GM18505 (cell line): ENCODE results near the gene HLA-DOA.

ENCODE experiments used
- ATAC-seq: cut with Tn5 transposase; IDR thresholded peaks from one replicate; pipeline ENCODE4 v1.9.1; 2021; ENCODE audit not compliant: unreplicated experiment
- POLR2A ChIP-seq: IDR thresholded peaks from 4 replicates; pipeline ENCODE4 v1.6.1; 2011; ENCODE audit warnings: borderline replicate concordance; ENCODE audit not compliant: insufficient read depth, insufficient read length; ENCODE audit errors: extremely low read depth

HLA-DOA gene

DNA sequence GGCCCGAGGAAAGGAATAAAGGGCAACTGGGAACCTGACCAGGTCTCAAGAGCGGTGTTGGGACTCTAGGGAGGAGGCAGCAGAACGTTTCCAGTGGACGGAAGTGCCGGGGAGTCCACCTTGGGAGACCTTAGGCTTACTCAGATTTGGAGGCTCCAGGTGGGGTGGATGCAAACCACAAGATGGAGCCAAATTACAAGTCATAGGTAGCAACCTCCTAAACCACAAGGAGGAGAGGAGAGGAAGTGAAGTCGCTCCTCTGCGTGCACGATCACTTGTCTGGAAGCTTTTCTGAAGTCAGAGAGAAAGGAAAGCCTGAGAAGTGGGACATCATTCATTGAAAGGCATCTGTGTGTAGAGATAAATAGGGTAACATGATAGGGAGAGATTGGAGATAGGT is 9.3 kb downstream of the HLA-DOA start:
- no peak for ATAC-seq

DNA sequence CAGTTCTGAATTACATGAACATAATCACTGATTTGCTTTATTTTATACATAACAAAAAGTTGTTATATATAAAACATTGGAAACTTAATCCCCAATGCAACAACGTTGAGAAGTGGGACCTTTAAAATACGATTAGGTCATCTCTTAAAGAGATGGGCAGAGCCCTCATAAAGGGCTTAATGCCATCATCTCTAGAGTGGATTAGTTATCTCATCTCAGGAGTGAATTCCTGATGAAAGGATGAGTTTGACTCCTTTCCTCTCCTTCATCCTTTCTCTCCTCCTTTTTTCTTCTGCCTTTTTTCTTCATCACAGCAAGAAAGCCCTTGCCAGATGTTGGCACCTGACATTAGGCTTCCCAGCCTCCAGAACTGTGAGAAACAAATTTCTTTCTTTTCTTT is 13.9 kb downstream of the HLA-DOA start:
- no peak for TF ChIP-seq POLR2A
- ATAC-seq: no peak

More for the DNA sequence above, 9.3 kb downstream of the HLA-DOA start:
- TF ChIP-seq POLR2A: no peak

DNA sequence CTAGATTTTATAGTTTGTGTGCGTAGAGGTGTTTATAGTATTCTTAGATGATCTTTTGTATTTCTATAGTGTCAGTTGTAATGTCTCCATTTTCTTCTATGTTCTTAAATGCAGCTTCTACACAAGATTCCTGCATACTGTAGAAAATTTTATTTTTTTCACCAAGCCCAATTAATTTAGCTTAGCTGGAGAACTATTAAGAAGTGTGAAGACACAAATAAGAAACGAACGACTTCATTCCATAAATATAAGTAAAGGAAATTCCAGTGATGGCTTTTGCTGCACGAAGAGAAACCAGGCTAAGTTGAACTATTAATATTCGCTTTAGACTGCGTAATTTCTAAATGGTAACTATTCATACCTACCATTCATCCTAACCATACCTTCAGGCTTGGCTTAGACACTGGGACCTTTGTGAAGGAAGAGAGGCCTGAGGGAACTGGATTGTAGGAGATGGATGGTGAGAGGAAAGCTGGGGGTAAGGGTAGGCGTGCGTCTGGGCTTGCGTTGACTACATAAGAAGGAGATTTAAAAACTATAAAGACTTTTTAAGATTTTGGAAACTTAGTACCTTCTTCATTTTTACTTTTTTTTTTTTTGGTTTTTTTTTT is 15.9 kb downstream of the HLA-DOA start:
- no peak for ATAC-seq
- TF ChIP-seq POLR2A: no peak

DNA sequence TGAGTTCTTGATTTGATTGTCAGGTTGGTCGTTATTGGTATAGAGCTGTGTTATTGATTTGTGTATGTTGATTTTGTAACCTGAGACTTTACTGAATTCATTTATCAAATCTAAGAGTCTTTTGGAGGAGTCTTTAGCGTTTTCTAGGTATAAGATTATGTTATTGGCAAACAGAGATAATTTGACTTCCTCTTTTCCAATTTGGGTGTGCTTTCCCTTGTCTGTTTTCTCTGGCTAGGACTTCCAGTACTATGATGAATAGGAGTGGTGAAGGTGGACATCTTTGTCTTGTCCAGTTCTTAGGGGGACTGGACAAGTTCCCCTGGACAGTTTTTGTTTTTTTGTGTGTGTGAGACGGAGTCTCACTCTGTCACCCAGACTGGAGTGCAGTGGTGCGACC is 17.4 kb downstream of the HLA-DOA start:
- ATAC-seq: no peak
- no peak for TF ChIP-seq POLR2A

DNA sequence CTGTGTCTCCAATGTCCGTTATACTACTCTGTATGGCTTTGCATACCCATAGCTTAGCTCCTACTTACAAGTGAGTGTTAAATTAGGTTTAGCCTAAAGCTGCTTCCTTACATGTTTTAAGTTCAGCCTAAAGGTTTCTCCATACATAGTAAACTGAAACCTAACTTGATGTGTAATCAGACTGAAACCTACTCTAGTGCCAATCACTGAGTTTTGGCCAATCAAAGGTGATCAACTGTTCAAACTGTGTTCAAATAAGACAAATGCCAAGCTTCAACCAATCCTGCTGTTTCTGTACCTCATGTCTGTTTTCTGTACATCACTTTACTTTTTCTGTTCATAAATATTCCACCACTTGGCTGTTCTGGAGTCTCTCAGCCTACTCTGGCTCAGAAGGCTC is 20.0 kb downstream of the HLA-DOA start:
- ATAC-seq: no peak
- TF ChIP-seq POLR2A: no peak

DNA sequence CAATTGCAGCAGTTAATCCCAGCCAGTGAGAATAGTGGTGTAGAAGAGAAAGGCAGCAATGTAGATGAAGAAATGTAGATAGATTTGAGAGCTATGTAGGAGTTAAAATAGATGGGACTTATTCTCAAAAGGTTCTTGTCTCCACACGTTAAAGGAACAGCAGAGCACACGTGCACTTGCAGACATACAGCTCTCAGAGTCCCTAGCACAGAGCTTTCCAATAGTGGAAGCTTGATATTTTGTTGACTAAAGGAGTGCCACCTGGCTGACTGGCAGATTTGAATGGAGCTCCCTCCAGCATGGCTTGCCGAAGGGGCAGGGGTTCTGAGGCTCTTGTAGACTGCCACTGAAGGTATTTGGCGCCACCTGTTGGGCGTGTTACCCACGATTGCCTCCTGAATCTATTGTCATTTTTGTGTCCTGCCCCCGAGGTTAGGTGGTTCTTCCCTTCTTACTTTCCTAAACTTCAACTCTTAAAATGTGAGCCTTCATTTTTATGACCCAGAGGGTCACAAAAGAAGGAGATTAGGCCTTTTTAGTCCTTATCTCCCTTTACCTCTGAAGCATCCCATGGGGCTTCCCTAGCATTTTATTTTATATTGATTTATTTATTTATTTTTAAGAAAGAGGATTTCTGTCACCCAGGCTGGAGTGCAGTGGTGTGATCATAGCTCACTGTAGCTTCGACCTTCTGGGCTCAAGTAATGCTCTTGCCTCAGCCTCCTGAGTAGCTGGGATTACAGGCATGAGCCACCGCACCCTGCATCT is 24.6 kb downstream of the HLA-DOA start:
- TF ChIP-seq POLR2A: no peak
- no peak for ATAC-seq

DNA sequence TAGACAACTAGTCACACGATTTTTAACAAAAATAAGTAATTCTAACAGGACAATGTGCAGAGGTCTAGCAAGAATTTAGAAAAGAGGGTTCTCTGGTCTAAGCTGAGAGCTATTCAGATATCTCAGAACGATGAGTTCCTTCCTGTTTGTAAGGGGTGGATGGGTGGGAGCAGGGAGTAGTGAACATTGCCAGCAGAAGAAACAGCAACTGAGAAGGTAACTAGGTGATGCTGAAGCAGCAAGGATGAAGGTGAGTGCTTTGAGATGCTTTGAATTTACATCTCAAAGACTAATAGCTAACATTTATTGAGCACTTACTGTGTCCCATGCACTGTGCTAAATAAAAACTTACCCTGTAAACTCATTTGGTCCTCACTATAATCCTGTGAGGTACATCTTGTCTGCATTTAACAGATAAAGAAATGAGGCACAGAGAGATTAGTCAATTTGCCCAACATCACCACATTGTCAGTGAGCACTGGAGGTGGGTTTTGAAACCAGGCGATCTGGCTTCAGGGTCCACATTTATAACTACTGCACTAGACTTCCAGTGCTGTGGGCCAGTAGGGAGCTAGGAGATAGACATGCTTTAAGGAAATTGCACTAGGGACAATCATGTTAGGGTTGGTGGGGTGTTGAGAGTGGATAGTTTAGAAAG is 25.3 kb downstream of the HLA-DOA start:
- ATAC-seq: no peak
- no peak for TF ChIP-seq POLR2A

DNA sequence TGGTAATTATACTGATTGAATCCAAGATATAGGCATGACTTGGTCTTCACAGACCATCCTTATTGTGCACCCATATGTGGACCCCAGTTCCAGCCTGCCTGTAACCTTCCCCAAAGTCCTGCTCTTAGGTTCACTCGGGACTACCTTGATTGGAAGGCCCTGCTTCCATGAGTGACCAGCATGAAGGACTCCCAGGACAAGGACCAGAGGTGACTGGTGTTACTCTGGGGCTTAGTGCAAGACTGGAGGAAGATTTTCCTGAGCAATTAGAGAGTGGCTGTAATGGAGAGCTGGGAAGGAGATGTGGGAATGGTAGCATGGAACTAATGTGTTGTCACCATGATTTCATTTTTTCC is 25.9 kb downstream of the HLA-DOA start:
- ATAC-seq: no peak
- no peak for TF ChIP-seq POLR2A

DNA sequence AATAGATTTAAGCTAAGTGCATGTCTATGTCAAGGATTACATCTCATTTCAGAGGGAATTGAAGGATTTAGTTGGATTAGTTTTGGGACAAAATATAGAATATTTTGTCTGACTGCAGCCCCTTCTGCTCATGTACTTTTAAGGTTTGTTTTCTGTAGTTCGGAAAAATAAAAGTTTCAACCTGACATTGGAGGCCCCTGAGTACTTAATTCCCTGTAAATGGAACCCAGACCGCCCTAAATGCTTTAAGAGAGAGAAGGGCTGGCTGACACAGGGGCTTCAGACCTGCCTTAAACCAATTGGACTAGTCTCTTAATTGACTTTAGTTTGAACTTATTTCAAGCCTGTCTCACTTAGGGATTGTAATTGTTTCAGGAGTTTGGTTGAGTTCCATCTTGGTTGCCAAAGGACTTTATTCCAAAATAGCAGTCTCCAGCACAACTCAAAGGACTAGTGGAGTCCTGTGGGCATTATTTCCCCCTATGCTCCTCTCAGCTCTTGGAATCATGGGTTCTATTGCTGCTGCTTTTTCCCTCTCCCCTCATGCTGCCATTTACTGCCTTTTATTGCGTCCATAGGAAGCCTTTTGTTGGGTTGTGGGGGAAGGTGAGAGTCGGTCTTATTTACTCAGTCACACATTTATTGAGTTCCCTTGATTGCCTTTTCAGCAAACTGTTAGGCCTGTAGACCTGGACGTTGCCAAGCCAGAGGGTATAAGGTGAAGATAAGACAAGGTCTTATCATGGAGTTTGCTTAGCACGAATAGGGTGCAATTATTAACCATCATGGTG is 26.5 kb downstream of the HLA-DOA start:
- peak; percentile 15 for TF ChIP-seq POLR2A
- no peak for ATAC-seq

DNA sequence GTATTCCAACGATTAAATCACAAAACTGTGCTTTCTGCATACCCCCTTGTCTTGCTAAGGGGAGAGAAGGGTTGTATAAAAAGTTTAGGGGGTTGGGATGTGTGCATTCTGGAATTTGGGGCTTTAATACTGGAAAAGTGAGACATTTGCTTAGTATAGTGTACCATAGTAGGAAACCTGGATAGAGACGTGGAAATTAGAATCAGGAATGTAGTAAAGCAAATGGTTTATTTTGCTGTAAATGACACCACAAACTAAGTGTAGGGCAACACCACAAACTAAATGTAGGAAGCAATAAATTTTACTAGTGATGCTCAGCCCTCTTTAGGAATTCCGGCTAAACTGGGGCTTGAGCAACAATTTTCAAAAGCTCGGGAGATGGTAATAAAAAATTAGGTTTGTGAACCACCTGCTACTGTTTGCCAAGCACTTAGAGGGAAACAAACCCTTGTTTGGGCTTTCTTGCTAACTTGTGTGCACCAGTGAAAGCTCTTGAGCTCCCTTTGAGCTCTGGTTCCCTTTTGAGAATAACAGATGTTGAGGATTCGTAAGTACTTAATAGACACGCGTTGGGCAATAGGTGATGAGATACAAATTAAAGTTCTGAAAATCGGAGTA is 27.2 kb downstream of the HLA-DOA start:
- no peak for ATAC-seq

DNA sequence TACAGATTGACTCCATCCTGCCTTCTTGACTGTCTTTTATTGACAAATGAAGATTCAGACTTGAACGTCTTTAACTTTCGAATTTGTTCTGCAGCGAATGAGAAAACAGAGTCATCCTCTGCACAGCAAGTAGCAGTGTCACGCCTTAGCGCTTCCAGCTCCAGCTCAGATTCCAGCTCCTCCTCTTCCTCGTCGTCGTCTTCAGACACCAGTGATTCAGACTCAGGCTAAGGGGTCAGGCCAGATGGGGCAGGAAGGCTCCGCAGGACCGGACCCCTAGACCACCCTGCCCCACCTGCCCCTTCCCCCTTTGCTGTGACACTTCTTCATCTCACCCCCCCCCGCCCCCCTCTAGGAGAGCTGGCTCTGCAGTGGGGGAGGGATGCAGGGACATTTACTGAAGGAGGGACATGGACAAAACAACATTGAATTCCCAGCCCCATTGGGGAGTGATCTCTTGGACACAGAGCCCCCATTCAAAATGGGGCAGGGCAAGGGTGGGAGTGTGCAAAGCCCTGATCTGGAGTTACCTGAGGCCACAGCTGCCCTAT is 28.8 kb downstream of the HLA-DOA start:
- peak; percentile 19 for TF ChIP-seq POLR2A
- ATAC-seq: no peak

More for the DNA sequence above, 27.2 kb downstream of the HLA-DOA start:
- TF ChIP-seq POLR2A: no peak

DNA sequence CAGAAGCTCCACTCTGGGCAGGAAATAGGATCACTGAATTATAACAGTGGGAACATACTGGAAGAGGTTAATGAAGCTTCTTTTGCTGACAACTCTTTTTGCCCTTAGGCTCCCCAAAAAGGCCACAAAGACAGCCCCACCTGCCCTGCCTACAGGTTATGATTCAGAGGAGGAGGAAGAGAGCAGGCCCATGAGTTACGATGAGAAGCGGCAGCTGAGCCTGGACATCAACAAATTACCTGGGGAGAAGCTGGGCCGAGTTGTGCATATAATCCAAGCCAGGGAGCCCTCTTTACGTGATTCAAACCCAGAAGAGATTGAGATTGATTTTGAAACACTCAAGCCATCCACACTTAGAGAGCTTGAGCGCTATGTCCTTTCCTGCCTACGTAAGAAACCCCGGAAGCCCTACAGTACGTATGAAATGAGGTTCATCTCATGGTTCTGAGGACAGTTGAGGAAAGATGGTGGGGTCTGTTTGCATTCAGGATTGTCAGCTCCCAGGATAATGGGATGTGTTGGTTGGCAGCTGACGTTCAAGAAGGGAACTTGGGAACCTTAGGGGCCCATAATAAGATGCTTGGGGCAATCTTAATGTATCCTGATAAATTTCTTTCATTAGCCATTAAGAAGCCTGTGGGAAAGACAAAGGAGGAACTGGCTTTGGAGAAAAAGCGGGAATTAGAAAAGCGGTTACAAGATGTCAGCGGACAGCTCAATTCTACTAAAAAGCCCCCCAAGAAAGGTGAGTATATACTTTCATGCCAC is 29.5 kb downstream of the HLA-DOA start:
- no peak for TF ChIP-seq POLR2A
- no peak for ATAC-seq
